Heart left ventricle (tissue), 16 donors: ENCODE results near the gene SLC9A5. TPM values are rescaled to one million over a fixed set of nuclear protein-coding genes. Genes with fewer than 3 reads are reported as not detected.
A peak's percentile ranks its signal among the peaks of the same experiment; 100 is the strongest.

Experiments
- ATAC-seq, 4 donors: fragments of 200-7000 bp; cut with Tn5 transposase; one replicate each; pipeline ENCODE4 v1.9.1; 2020 to 2022; ENCODE audit warnings: moderate library complexity in 4 of 4, mild to moderate bottlenecking in 3 of 4, moderate number of reproducible peaks in 1 of 4
- DNase-seq, 5 donors: peaks; one replicate each; pipeline ENCODE4 v3.0.0-alpha.2; 2020
- H3K27ac ChIP-seq, 12 donors: fragments of 200-600 bp; sonication (generic) in 4 of 12; one replicate each; pipeline versions ENCODE4 v1.5.0 to v1.8.0; 2016 to 2022; ENCODE audit warnings: mild to moderate bottlenecking in 2 of 12
- H3K27me3 ChIP-seq, 9 donors: fragments of 200-600 bp; sonication (generic) in 2 of 9; one replicate each; pipeline versions ENCODE4 v1.5.1 to v1.8.0; 2016 to 2022; ENCODE audit warnings: mild to moderate bottlenecking in 3 of 9
- H3K36me3 ChIP-seq, 9 donors: fragments of 200-600 bp; sonication (generic) in 2 of 9; one replicate each; pipeline versions ENCODE4 v1.5.0 to v1.8.0; 2018 to 2022; ENCODE audit warnings: mild to moderate bottlenecking in 2 of 9
- H3K4me1 ChIP-seq, 12 donors: fragments of 200-600 bp; sonication (generic) in 4 of 12; one replicate each; pipeline versions ENCODE4 v1.5.0 to v1.8.0; 2016 to 2022; ENCODE audit warnings: mild to moderate bottlenecking in 3 of 12
- H3K4me3 ChIP-seq, 12 donors: fragments of 200-600 bp; sonication (generic) in 4 of 12; one replicate each; pipeline versions ENCODE4 v1.5.0 to v1.8.0; 2017 to 2022; ENCODE audit warnings: mild to moderate bottlenecking in 9 of 12, moderate library complexity in 4 of 12
- H3K9me3 ChIP-seq, 12 donors: fragments of 200-600 bp; sonication (generic) in 4 of 12; one replicate each; pipeline versions ENCODE4 v1.5.0 to v1.8.0; 2016 to 2022; ENCODE audit warnings: mild to moderate bottlenecking in 1 of 12
- POLR2A ChIP-seq, 2 donors: fragments of 450-650 bp; IDR thresholded peaks; one replicate each; pipeline ENCODE4 v1.6.1; 2017; ENCODE audit warnings: antibody characterized with exemption in 2 of 2, mild to moderate bottlenecking in 2 of 2, moderate library complexity in 2 of 2
- WGBS, 4 donors: extraction: QIAGEN DNeasy Blood & Tissue Kit in 2 of 4; methylation state at CpG; one replicate each; pipeline versions ENCODE4 v1.1.5 to v1.1.7; 2013 to 2018; 5-methylcytosine and 5-hydroxymethylcytosine counted together
- intact Hi-C, 10 donors: fragments of 100-400 bp; cut with DNase I; formaldehyde crosslinking; loops; one replicate each; pipeline versions ENCODE4 v1.11.1 to v1.14.2; 2022
- polyA plus RNA-seq, 2 donors: library from polyadenylated mRNA; stranded (reverse); fragments of 200-250 nt; gene quantifications; one replicate each; pipeline ENCODE4 v1.2.3, GENCODE V29; 2013
- total RNA-seq, 9 donors: library from RNA; depleted of rRNA in 2 of 9; stranded (reverse); fragments of >200 nt in 2 of 9; fragmentation: NEBNext Ultra II Directional in 3 of 9; extraction: Animal tissue kit (Norgen Biotek cat#: 25700) in 3 of 9; gene quantifications; one replicate each; pipeline versions ENCODE4 v1.1.0 to v1.2.4, GENCODE V29; 2016 to 2023
- TF ChIP-seq, protein P1 (sequence below), 12 donors: fragments of 200-600 bp; sonication (generic) in 4 of 12; IDR thresholded peaks; one replicate each; pipeline versions ENCODE4 v1.5.0 to v1.8.0; 2018 to 2022; ENCODE audit warnings: antibody characterized with exemption in 12 of 12, mild to moderate bottlenecking in 5 of 12
- donor health status: ischemic (EF 13 %, LVEDD 7.1; RV severe dilation, severe dysfunction).
- donor health status: healthy with polysubstance abuse.
- donor health status: DM: no; HTN: yes; CAD: no.
- donor health status: DM: no; HTN: no; CAD: no.
- donor health status: ischemic (EF 25% LVEDD 6.9; RV normal size, moderate dysfunction).
- donor health status: ischemic (EF 25% LVEDD 5.7; RV mildly dilated, moderate dysfunction).
- donor health status: healthy.
- donor health status: DM: yes; HTN: yes; CAD: no.
- donor health status: ischemic (EF 35%, LVEDD 5.7; RV mildly dilated, moderate dysfunction).
- donor health status: nonischemic (EF 11% LVEDD 7.7; RV severe dilation, severe dysfunction).
- donor health status: DM: yes; HTN: yes; CAD: no.
- donor health status: PGD.
- donor health status: ischemic (EF 29% LVEDD 5.4; RV normal size, mild dysfunction).
- donor health status: nonischemic (EF 23%, LVEDD 6.1; RV moderate dilation, normal function).

SLC9A5 gene
- total and polyA plus RNA-seq, 11 donors, result 0.16 to 2.0 (median 1.2) TPM

GRCh38 chr16:67264866-67265265 lies 16.1 kb downstream of the SLC9A5 start:
- DNase-seq (no peak), ATAC-seq (no peak)
- intact Hi-C loops, result loop anchor here in 5 of 10 donors (5.0 to 10.0 kb wide), 3 partner anchors 130 to 152 kb away; partner anchors contain the start of genes TPPP3 (in 2 of the 5) and ZDHHC1 (in 1 of the 5)
- no peak overlapping the region for H3K27ac ChIP-seq
- H3K4me1 ChIP-seq, result peaks cover 0 to 11% (median 3%) of the 10 kb centered on the region in 12 donors
- H3K27me3 ChIP-seq, result no peaks in the 10 kb centered on the region
- no peak overlapping the region for H3K4me3 ChIP-seq
- no peaks in the 10 kb centered on the region for H3K36me3 ChIP-seq
- TF ChIP-seq, protein P1, sequence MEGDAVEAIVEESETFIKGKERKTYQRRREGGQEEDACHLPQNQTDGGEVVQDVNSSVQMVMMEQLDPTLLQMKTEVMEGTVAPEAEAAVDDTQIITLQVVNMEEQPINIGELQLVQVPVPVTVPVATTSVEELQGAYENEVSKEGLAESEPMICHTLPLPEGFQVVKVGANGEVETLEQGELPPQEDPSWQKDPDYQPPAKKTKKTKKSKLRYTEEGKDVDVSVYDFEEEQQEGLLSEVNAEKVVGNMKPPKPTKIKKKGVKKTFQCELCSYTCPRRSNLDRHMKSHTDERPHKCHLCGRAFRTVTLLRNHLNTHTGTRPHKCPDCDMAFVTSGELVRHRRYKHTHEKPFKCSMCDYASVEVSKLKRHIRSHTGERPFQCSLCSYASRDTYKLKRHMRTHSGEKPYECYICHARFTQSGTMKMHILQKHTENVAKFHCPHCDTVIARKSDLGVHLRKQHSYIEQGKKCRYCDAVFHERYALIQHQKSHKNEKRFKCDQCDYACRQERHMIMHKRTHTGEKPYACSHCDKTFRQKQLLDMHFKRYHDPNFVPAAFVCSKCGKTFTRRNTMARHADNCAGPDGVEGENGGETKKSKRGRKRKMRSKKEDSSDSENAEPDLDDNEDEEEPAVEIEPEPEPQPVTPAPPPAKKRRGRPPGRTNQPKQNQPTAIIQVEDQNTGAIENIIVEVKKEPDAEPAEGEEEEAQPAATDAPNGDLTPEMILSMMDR (IDR thresholded peaks at IDR 0.05), result no peak
- TF ChIP-seq POLR2A (IDR thresholded peaks at IDR 0.05), result no peak
- no peaks in the 10 kb centered on the region for H3K9me3 ChIP-seq
- 80 to 91% (median 88%) methylated on average over 5 of the region's 5 CpGs for WGBS, 4 donors

GRCh38 chr16:67265834-67266233 lies 17.1 kb downstream of the SLC9A5 start:
- Histone ChIP-seq H3K4me1 (peaks cover 0 to 10% (median 2%) of the 10 kb centered on the region in 12 donors), H3K9me3 (no peaks in the 10 kb centered on the region), H3K27me3 (no peaks in the 10 kb centered on the region), H3K27ac (no peak overlapping the region), H3K4me3 (no peak overlapping the region), H3K36me3 (no peaks in the 10 kb centered on the region)
- 63 to 68% (median 66%) methylated on average over 8 of the region's 8 CpGs for WGBS, 4 donors
- TF ChIP-seq, protein P1 (IDR thresholded peaks at IDR 0.05), result no peak
- no peak for TF ChIP-seq POLR2A (IDR thresholded peaks at IDR 0.05)
- ATAC-seq (no peak), DNase-seq (peak in 1 of 5 donors; percentile 6)
- intact Hi-C loops, result loop anchor here in 2 of 10 donors (10.0 kb wide), 1 partner anchor 129 kb away; the partner anchor contains the start of gene TPPP3 (in 2 of the 2)

DNA sequence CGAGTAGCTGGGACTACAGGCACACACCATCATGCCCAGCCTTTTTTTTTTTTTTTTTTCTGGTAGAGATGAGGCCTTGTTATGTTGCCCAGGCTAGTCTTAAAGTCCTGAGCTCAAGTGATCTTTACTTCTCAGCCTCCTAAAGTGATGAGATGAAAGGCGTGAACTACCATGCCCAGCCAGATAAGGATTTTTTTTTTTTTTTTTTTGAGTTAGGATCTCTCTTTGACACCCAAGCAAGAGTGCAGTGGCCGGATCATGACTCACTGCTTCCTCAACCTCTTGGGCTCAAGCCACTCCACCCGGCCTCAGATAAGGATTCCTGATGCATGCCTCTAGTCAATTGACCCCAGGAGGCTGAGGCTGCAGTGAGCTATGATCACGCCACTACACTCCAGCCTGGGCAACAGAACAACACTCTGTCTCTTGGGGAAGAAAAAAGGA lies 19.4 kb downstream of the SLC9A5 start:
- TF ChIP-seq POLR2A (IDR thresholded peaks at IDR 0.05), result no peak
- TF ChIP-seq, protein P1 (IDR thresholded peaks at IDR 0.05), result no peak
- ATAC-seq, result peak in 3 of 4 donors; percentile 81 to 90 (median 89)
- H3K27me3 ChIP-seq, result no peaks in the 10 kb centered on the region
- intact Hi-C loops, result loop anchor here in 2 of 10 donors (10.0 kb wide), 1 partner anchor 127 kb away; the partner anchor contains the start of gene TPPP3 (in 2 of the 2)
- DNase-seq, result peak in 3 of 5 donors; percentile 57 to 64 (median 59)
- H3K4me1 ChIP-seq, result peaks cover 0 to 10% (median 0%) of the 10 kb centered on the region in 12 donors
- H3K27ac ChIP-seq, result no peak overlapping the region
- no peak overlapping the region for H3K4me3 ChIP-seq
- WGBS, 4 donors, result 41 to 63% (median 54%) methylated on average over 5 of the region's 5 CpGs
- no peaks in the 10 kb centered on the region for H3K36me3 ChIP-seq
- H3K9me3 ChIP-seq, result no peaks in the 10 kb centered on the region

DNA sequence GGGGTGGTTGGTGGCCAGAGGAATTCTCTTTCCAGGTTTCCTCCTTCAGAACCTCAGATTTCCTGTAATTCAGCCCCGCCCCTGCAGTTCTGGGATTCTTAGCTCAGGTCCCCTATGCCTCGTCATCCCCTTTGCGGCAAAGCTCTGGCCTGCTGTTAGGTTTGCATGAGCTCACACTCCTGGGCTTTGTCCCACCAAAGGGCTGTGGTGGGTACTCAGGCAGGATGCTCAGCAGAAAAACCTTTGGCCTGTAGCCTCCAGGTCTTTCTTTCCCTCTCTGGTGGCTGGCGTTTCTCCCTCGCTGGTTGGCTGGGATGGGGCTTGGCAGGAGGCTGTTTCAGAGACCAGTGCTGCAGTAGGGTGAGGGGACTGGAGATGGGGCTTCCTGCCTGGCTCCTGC lies 21.0 kb downstream of the SLC9A5 start:
- Histone ChIP-seq H3K36me3 (no peaks in the 10 kb centered on the region), H3K4me3 (no peak overlapping the region), H3K27me3 (no peaks in the 10 kb centered on the region), H3K4me1 (peaks cover 0 to 10% (median 0%) of the 10 kb centered on the region in 12 donors), H3K9me3 (no peaks in the 10 kb centered on the region), H3K27ac (no peak overlapping the region)
- intact Hi-C loops, result loop anchor here in 2 of 10 donors (10.0 kb wide), 1 partner anchor 125 kb away; the partner anchor contains the start of gene TPPP3 (in 2 of the 2)
- TF ChIP-seq, protein P1 (IDR thresholded peaks at IDR 0.05), result no peak
- no peak for TF ChIP-seq POLR2A (IDR thresholded peaks at IDR 0.05)
- 51 to 67% (median 57%) methylated on average over 5 of the region's 5 CpGs for WGBS, 4 donors
- peak in 2 of 5 donors; percentile 5 to 33 for DNase-seq
- peak in 1 of 4 donors; percentile 26 for ATAC-seq
